GM19438 (cell line): ENCODE results near the gene GAS7.
"Not testable (repeated sequence)": the region's sequence is repeated elsewhere in the genome, so short reads cannot be mapped to it uniquely, and the experiment has no call there.

Experiments
- ATAC-seq: cut with Tn5 transposase; IDR thresholded peaks from one replicate; pipeline ENCODE4 v1.9.1; 2021; ENCODE audit warnings: low read depth; ENCODE audit not compliant: unreplicated experiment

Gene GAS7

GRCh38 chr17:10057466-10057865, 140.9 kb downstream of the GAS7 start:
- not testable (repeated sequence) for ATAC-seq

GRCh38 chr17:10055262-10055975, 143.0 kb downstream of the GAS7 start:
- ATAC-seq: no peak

GRCh38 chr17:10053782-10054540, 144.4 kb downstream of the GAS7 start:
- ATAC-seq: no peak

- no peak for ATAC-seq
Observed at GRCh38 chr17:10052106-10052813, 146.1 kb downstream of the GAS7 start.

GRCh38 chr17:10051112-10051511, 147.3 kb downstream of the GAS7 start:
- no peak for ATAC-seq

- ATAC-seq: peak; percentile 43
Observed at GRCh38 chr17:10050597-10051101, 147.8 kb downstream of the GAS7 start.

- no peak for ATAC-seq
Observed at GRCh38 chr17:10048629-10049350, 149.6 kb downstream of the GAS7 start.

- ATAC-seq: peak; percentile 47
Observed at GRCh38 chr17:10046786-10047785, 151.3 kb downstream of the GAS7 start.

- ATAC-seq: no peak
Observed at GRCh38 chr17:10045871-10046658, 152.3 kb downstream of the GAS7 start.

GRCh38 chr17:10042589-10043244, 155.7 kb downstream of the GAS7 start:
- ATAC-seq: no peak

- no peak for ATAC-seq
Observed at GRCh38 chr17:10041916-10042588, 156.4 kb downstream of the GAS7 start.

- ATAC-seq: peak; percentile 55
Observed at GRCh38 chr17:10041287-10041612, 157.2 kb downstream of the GAS7 start.

GRCh38 chr17:10036511-10037061, 161.8 kb downstream of the GAS7 start:
- ATAC-seq: no peak

- ATAC-seq: no peak
Observed at GRCh38 chr17:10035885-10036284, 162.5 kb downstream of the GAS7 start.

GRCh38 chr17:10034719-10035475, 163.5 kb downstream of the GAS7 start:
- no peak for ATAC-seq

- ATAC-seq: no peak
Observed at GRCh38 chr17:10033959-10034358, 164.4 kb downstream of the GAS7 start.

GRCh38 chr17:10033449-10033848, 165.0 kb downstream of the GAS7 start:
- ATAC-seq: no peak
